SU-DHL-6 (cell line): ENCODE data around the gene TIMP3.

Source experiments
- H2AFZ ChIP-seq: fragments of 200-600 bp; sonication (generic); 2 replicates; pipeline ENCODE4 v1.6.1; 2014; ENCODE audit warnings: low read depth, mild to moderate bottlenecking, moderate library complexity, mixed read lengths, antibody characterized with exemption, low read length; ENCODE audit not compliant: severe bottlenecking
- H3F3A ChIP-seq: fragments of 200-600 bp; shearing (Covaris generic); 2 replicates; pipeline ENCODE4 v1.6.0; 2016; ENCODE audit warnings: antibody characterized with exemption, mild to moderate bottlenecking; ENCODE audit not compliant: insufficient read depth
- H3K27ac ChIP-seq: fragments of 200-600 bp; sonication (generic); 2 replicates; pipeline ENCODE4 v1.5.1; 2016; ENCODE audit warnings: low read depth, mild to moderate bottlenecking, low read length, moderate library complexity, mixed read lengths
- H3K27me3 ChIP-seq: fragments of 200-600 bp; sonication (generic), shearing (Covaris generic); 2 replicates; pipeline ENCODE4 v1.6.0; 2014; ENCODE audit warnings: mild to moderate bottlenecking, low read length
- H3K36me3 ChIP-seq: fragments of 200-600 bp; sonication (generic); 2 replicates; pipeline ENCODE4 v1.6.1; 2014; ENCODE audit warnings: mild to moderate bottlenecking, low read length, mixed read lengths
- H3K4me2 ChIP-seq: fragments of 300-600, 200-600 bp; shearing (Covaris generic), sonication (generic); 2 replicates; pipeline ENCODE4 v1.6.0; 2014; ENCODE audit warnings: low read length, low read depth, mild to moderate bottlenecking; ENCODE audit not compliant: poor library complexity, severe bottlenecking
- H3K4me3 ChIP-seq: fragments of 200-600 bp; sonication (generic); 2 replicates; pipeline ENCODE4 v1.5.1; 2014; ENCODE audit warnings: antibody characterized with exemption, low read length, mild to moderate bottlenecking, mixed read lengths; ENCODE audit not compliant: insufficient read depth, poor library complexity, severe bottlenecking
- H3K79me2 ChIP-seq: fragments of 200-600 bp; sonication (generic); 2 replicates; pipeline ENCODE4 v1.6.1; 2014; ENCODE audit warnings: mild to moderate bottlenecking, low read length, moderate library complexity; ENCODE audit not compliant: insufficient read depth
- H3K9ac ChIP-seq: fragments of 200-600 bp; sonication (generic); 2 replicates; pipeline ENCODE4 v1.7.0; 2014; ENCODE audit warnings: mild to moderate bottlenecking, low read length
- H3K9me2 ChIP-seq: fragments of 200-600 bp; sonication (generic); replicated peaks from 2 replicates; pipeline ENCODE4 v1.6.1; 2014; ENCODE audit warnings: low read length; ENCODE audit not compliant: insufficient read depth
- H3K9me3 ChIP-seq: fragments of 200-600 bp; sonication (generic); 2 replicates; pipeline ENCODE4 v1.6.1; 2014; ENCODE audit warnings: low read length, mixed read lengths; ENCODE audit not compliant: insufficient read depth
- H4K20me1 ChIP-seq: fragments of 200-600 bp; sonication (generic); 2 replicates; pipeline ENCODE4 v1.6.1; 2014; ENCODE audit warnings: low read depth, mild to moderate bottlenecking, antibody characterized with exemption, low read length, moderate library complexity, mixed read lengths
- CTCF ChIP-seq: fragments of 200-600 bp; sonication (generic); IDR thresholded peaks from one replicate; pipeline ENCODE4 v1.5.1; 2017; ENCODE audit warnings: antibody characterized with exemption, mild to moderate bottlenecking, low read length, moderate library complexity; ENCODE audit not compliant: insufficient read depth, poor library complexity, severe bottlenecking
- EZH2phosphoT487 ChIP-seq: fragments of 200-600 bp; sonication (generic), shearing (Covaris generic); conservative IDR thresholded peaks from 2 replicates; pipeline ENCODE4 v1.6.1; 2018; ENCODE audit warnings: mild to moderate bottlenecking, antibody characterized with exemption, low read length, moderate library complexity, mixed read lengths

TIMP3 gene

DNA sequence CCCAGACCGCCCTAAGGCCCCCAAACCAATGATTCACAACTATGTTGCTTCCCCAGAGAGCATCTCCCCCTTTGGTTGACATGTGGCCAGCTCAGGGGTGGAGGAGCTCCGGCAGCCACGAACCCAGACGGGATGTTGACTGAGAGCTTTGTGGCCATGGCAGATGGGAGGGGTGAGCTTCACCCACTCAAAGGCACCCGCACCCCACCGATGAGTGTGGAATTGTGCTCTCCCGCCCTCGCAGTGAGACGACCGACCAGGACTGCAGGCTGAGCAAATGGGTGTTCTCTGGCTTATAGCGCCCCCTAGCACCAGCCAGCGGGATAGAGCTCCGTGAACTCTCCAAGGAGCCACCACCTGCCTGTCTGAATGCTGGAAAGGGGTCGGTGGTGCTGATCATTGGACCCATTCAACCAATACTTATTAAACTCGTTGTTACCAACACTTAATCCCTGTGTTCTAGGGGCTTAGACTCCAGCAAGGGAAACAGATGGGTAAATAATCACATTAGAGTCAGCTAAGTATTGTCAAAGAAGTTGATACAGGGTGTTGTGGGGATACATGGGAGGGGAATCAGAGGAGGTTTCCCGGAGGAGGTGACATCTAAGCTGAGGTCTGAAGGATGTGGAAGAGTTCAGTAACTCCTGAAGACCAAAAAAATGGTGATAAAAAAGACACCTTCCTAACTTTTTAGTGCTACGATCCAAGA lies 4.5 kb upstream of the TIMP3 start:
- H3K36me3 ChIP-seq = no peaks in the 10 kb centered on the region
- no peaks in the 10 kb centered on the region for H4K20me1 ChIP-seq
- no peaks in the 10 kb centered on the region for H3K9me3 ChIP-seq
- TF ChIP-seq EZH2phosphoT487 (no peak), CTCF (peak; percentile 86)
- no peak overlapping the region for H3K9ac ChIP-seq
- no peaks in the 10 kb centered on the region for H3K9me2 ChIP-seq
- no peak overlapping the region for H3K4me2 ChIP-seq
- no peak overlapping the region for H2AFZ ChIP-seq
- H3K4me3 ChIP-seq = no peak overlapping the region
- no peaks in the 10 kb centered on the region for H3K79me2 ChIP-seq
- no peaks in the 10 kb centered on the region for H3K27me3 ChIP-seq
- H3K27ac ChIP-seq = no peak overlapping the region
- H3F3A ChIP-seq = no peaks in the 10 kb centered on the region

- no peaks in the 10 kb centered on the region for H4K20me1 ChIP-seq
- H3K27me3 ChIP-seq = no peaks in the 10 kb centered on the region
- no peak overlapping the region for H3K4me3 ChIP-seq
- TF ChIP-seq EZH2phosphoT487 = no peak
- TF ChIP-seq CTCF = no peak
- H3K9me2 ChIP-seq = no peaks in the 10 kb centered on the region
- H3K36me3 ChIP-seq = no peaks in the 10 kb centered on the region
- H3F3A ChIP-seq = no peaks in the 10 kb centered on the region
- H3K9me3 ChIP-seq = no peaks in the 10 kb centered on the region
- H3K4me2 ChIP-seq = no peak overlapping the region
- no peak overlapping the region for H3K9ac ChIP-seq
- no peak overlapping the region for H3K27ac ChIP-seq
- no peaks in the 10 kb centered on the region for H3K79me2 ChIP-seq
- no peak overlapping the region for H2AFZ ChIP-seq
Measured at GRCh38 chr22:32799496-32799895, 2.0 kb upstream of the TIMP3 start.

DNA sequence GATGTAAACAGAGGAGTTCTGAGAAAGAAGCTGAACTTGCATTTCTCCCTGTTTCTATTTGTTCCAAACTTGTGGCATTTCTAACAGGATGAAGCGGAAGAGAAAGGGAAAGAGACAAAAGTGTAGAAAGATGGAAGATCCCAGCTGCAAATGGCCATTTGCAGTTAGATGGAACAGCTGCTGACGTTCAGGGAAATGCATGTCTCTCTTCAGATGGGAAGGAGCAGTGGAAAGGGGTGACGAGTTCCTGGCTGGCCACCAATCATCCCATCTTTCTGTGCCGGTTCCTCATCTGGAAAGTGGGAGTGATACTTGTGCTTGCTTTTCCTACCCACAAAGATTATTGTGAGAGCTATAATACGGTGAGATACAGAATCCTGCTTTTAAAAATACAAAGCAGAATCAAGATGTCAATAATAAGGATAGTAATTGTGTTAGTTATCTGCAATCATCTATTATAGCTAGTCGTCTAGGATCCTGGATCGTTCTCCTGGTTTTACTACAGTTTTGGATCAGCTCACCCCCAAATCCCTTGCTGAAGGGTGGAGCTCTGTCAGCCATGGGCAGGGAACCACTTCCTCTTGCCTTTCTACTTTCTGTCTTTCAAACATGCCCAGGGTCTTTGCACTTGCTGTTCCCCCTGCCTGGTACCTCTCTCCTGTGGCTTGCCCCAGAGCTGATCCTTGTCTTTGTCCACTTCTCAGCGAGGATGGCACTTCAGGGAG lies 1.2 kb upstream of the TIMP3 start:
- TF ChIP-seq EZH2phosphoT487 (no peak), CTCF (no peak)
- no peaks in the 10 kb centered on the region for H3F3A ChIP-seq
- H3K4me3 ChIP-seq = no peak overlapping the region
- H3K9ac ChIP-seq = no peak overlapping the region
- H3K4me2 ChIP-seq = no peak overlapping the region
- H3K36me3 ChIP-seq = no peaks in the 10 kb centered on the region
- no peak overlapping the region for H3K27ac ChIP-seq
- H3K9me2 ChIP-seq = no peaks in the 10 kb centered on the region
- H3K27me3 ChIP-seq = no peaks in the 10 kb centered on the region
- no peaks in the 10 kb centered on the region for H3K79me2 ChIP-seq
- H4K20me1 ChIP-seq = no peaks in the 10 kb centered on the region
- H3K9me3 ChIP-seq = no peaks in the 10 kb centered on the region
- no peak overlapping the region for H2AFZ ChIP-seq
